SK-N-MC (cell line): Measurements from ENCODE around the gene PEPD.

Experiments
- EZH2 ChIP-seq: fragments of 200-600 bp; sonication (generic); IDR thresholded peaks from one replicate; pipeline ENCODE4 v1.6.1; 2017; ENCODE audit warnings: antibody characterized with exemption
- FOXP2 ChIP-seq: optimal IDR thresholded peaks from 2 replicates; pipeline ENCODE3; 2011; ENCODE audit warnings: mild to moderate bottlenecking, moderate library complexity; ENCODE audit not compliant: insufficient read depth; ENCODE audit errors: extremely low read length, control extremely low read depth
- POLR2AphosphoS5 ChIP-seq: IDR thresholded peaks from 2 replicates; pipeline ENCODE4 v1.6.1; 2012; ENCODE audit warnings: mild to moderate bottlenecking, low read depth, low read length, borderline replicate concordance

DNA sequence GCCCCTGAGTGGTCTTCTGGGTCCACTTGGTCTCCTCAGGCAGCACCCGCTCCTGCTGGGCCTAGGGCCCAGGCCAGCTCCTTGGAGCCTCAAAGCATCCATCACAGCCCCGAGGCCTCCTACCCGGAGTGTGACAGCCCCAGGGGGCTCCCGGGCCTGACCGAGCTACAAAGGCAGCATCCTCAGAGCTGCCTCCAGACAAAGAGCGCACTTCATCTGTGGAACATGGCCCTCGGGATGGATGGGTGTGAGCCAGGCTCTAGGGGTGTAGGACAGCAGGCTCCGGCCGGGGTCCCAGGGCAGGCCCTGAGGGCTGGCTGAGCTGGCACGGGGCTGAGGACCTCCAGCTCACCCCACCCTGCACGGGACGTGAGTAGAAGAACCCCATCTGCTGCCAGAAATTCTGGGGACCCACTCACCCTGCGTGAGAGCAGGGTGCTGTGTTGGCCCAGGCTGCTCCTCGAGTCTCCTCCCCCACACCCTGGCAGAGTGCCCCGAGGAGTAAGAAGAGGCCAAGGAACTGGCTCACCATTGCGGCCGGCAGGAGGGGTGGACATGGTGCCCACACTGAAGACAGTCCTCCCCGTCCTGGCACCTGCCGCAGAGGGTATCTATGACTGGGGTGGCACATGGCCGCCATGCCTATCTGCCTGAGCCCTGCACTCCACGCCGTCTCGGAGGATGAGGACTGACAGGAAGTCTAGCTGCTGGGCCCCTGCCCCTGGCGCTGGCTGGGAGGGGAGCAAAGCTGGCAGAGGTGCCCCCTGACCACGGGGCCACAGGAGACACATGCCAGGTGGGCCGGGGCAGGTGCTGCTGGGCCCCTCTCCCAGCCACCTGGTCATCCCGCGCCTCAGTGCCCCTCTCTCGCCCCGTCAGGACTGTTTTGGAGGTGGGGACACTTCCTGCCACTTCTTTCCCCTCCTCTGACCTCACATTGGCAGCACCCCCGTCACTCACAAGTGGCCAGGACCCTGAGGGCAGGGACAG, 125.7 kb downstream of the PEPD start:
- TF ChIP-seq EZH2 (no peak), POLR2AphosphoS5 (no peak), FOXP2 (no peak)
